Common myeloid progenitor, CD34-positive (primary cell): Measurements from ENCODE around the gene PGP.

Experiments used
- CTCF ChIA-PET: fragments of 350-600 bp; sonication (Branson Sonifier 250); formaldehyde crosslinking; loops from one replicate; lab custom pipeline; 2021; ENCODE audit warnings: antibody characterized with exemption; lab: Charles Lee
- POLR2A ChIA-PET: fragments of 350-600 bp; sonication (Branson Sonifier 250); formaldehyde crosslinking; loops from one replicate; lab custom pipeline; 2021; ENCODE audit warnings: antibody characterized with exemption; lab: Charles Lee
- DNase-seq, 3 donors: peaks; one replicate each; pipeline versions ENCODE4 v3.0.0 to v3.0.0-alpha.2; 2013
- H3K27ac ChIP-seq, 2 experiments: 1 replicate in 1 of 2; 2 replicates in 1 of 2; pipeline ENCODE4 v1.7.0; 2013; ENCODE audit warnings: inconsistent platforms in 2 of 2, low read length in 2 of 2, mild to moderate bottlenecking in 2 of 2, low read depth in 1 of 2, moderate library complexity in 1 of 2; ENCODE audit not compliant: severe bottlenecking in 2 of 2, insufficient read depth in 1 of 2, poor library complexity in 1 of 2
- H3K27me3 ChIP-seq, 5 experiments: replicated peaks in 2 of 5; 1 replicate in 3 of 5; 2 replicates in 2 of 5; pipeline versions ENCODE4 v1.6.1 to v1.7.0; 2013; ENCODE audit warnings: low read length in 4 of 5, mild to moderate bottlenecking in 2 of 5, moderate library complexity in 2 of 5, inconsistent platforms in 1 of 5; ENCODE audit not compliant: insufficient read depth in 5 of 5, control insufficient read depth in 4 of 5
- H3K36me3 ChIP-seq, 4 experiments: 1 replicate in 2 of 4; 2 replicates in 2 of 4; pipeline versions ENCODE4 v1.6.1 to v1.7.0; 2013; ENCODE audit warnings: low read length in 3 of 4, control low read depth in 1 of 4, mild to moderate bottlenecking in 1 of 4; ENCODE audit not compliant: control insufficient read depth in 4 of 4, insufficient read depth in 4 of 4
- H3K4me1 ChIP-seq, 4 experiments: 1 replicate in 3 of 4; 2 replicates in 1 of 4; pipeline versions ENCODE4 v1.6.1 to v1.7.1; 2013; ENCODE audit warnings: low read length in 3 of 4, mild to moderate bottlenecking in 3 of 4, control low read depth in 1 of 4, inconsistent platforms in 1 of 4, moderate library complexity in 1 of 4; ENCODE audit not compliant: control insufficient read depth in 4 of 4, insufficient read depth in 4 of 4; ENCODE audit errors: control extremely low read depth in 1 of 4
- H3K4me3 ChIP-seq, 7 experiments: 1 replicate in 4 of 7; 2 replicates in 3 of 7; pipeline versions ENCODE4 v1.5.1 to v1.7.0; 2013; ENCODE audit warnings: mild to moderate bottlenecking in 7 of 7, low read length in 6 of 7, moderate library complexity in 6 of 7, inconsistent platforms in 2 of 7, low read depth in 2 of 7, control low read depth in 1 of 7; ENCODE audit not compliant: insufficient read depth in 4 of 7, control insufficient read depth in 1 of 7; ENCODE audit errors: extremely low read depth in 1 of 7
- H3K9me3 ChIP-seq, 5 experiments: 1 replicate in 4 of 5; 2 replicates in 1 of 5; pipeline versions ENCODE4 v1.6.1 to v1.7.1; 2013; ENCODE audit warnings: low read length in 4 of 5, mild to moderate bottlenecking in 2 of 5, inconsistent platforms in 1 of 5, low read depth in 1 of 5, moderate library complexity in 1 of 5; ENCODE audit not compliant: control insufficient read depth in 4 of 5, insufficient read depth in 2 of 5; ENCODE audit errors: control extremely low read depth in 1 of 5
- WGBS: methylation state at CpG from one replicate; pipeline ENCODE4 v1.1.5; 2013; ENCODE audit not compliant: insufficient coverage; 5-methylcytosine and 5-hydroxymethylcytosine counted together

The PGP gene

GRCh38 chr16:2229632-2230250 lies 15.1 kb upstream of the PGP start:
- DNase-seq = no peak
- Histone ChIP-seq H3K27me3 (peaks cover 0 to 3% (median 0%) of the 10 kb centered on the region in 5 experiments), H3K4me1 (peaks cover 0 to 9% (median 4%) of the 10 kb centered on the region in 4 experiments), H3K36me3 (peaks cover 9 to 81% (median 48%) of the 10 kb centered on the region in 4 experiments), H3K9me3 (no peaks in the 10 kb centered on the region), H3K4me3 (no peak overlapping the region), H3K27ac (no peak overlapping the region)
- ChIA-PET POLR2A (interaction anchor here (0.7 kb wide), 1 partner anchor 9 kb away, joined by 3 read pairs; no protein-coding TSS in a partner anchor), CTCF (interaction anchor here (1.7 kb wide), 1 partner anchor 22 kb away, joined by 3 read pairs; the partner anchor contains the start of gene ECI1)
- WGBS = 94% methylated on average over 20 of the region's 23 CpGs

- CTCF ChIA-PET = interaction anchor here (1.7 kb wide), 1 partner anchor 22 kb away, joined by 3 read pairs; the partner anchor contains the start of gene ECI1
Measured at GRCh38 chr16:2229091-2229490, 14.5 kb upstream of the PGP start.

GRCh38 chr16:2228161-2228824 lies 13.7 kb upstream of the PGP start:
- ChIA-PET POLR2A (no interaction called here), CTCF (interaction anchor here (1.7 kb wide), 1 partner anchor 23 kb away, joined by 3 read pairs; the partner anchor contains the start of gene ECI1)
- Histone ChIP-seq H3K4me3 (no peak overlapping the region), H3K4me1 (peaks cover 0 to 15% (median 13%) of the 10 kb centered on the region in 4 experiments), H3K36me3 (peaks cover 7 to 67% (median 37%) of the 10 kb centered on the region in 4 experiments), H3K27me3 (no peaks in the 10 kb centered on the region), H3K27ac (no peak overlapping the region), H3K9me3 (no peaks in the 10 kb centered on the region)
- no peak for DNase-seq
- 96% methylated on average over 19 of the region's 25 CpGs for WGBS

More at GRCh38 chr16:2229091-2229490, 14.5 kb upstream of the PGP start:
- DNase-seq = no peak
- 100% methylated on average over 3 of the region's 12 CpGs for WGBS
- H3K27ac ChIP-seq = no peak overlapping the region
- H3K9me3 ChIP-seq = no peaks in the 10 kb centered on the region
- H3K36me3 ChIP-seq = peaks cover 8 to 75% (median 43%) of the 10 kb centered on the region in 4 experiments
- POLR2A ChIA-PET = interaction anchor here (0.7 kb wide), 1 partner anchor 9 kb away, joined by 3 read pairs; no protein-coding TSS in a partner anchor
- no peaks in the 10 kb centered on the region for H3K27me3 ChIP-seq
- H3K4me3 ChIP-seq = no peak overlapping the region
- peaks cover 0 to 15% (median 11%) of the 10 kb centered on the region in 4 experiments for H3K4me1 ChIP-seq

- Histone ChIP-seq H3K4me3 (no peak overlapping the region), H3K27ac (no peak overlapping the region), H3K4me1 (peaks cover 0 to 15% (median 14%) of the 10 kb centered on the region in 4 experiments), H3K9me3 (no peaks in the 10 kb centered on the region), H3K27me3 (no peaks in the 10 kb centered on the region), H3K36me3 (peaks cover 5 to 53% (median 29%) of the 10 kb centered on the region in 4 experiments)
- WGBS = 97% methylated on average over 6 of the region's 6 CpGs
- ChIA-PET CTCF (interaction anchor here (1.4 kb wide), 1 partner anchor 12 kb away, joined by 7 read pairs; no protein-coding TSS in a partner anchor), POLR2A (no interaction called here)
- no peak for DNase-seq
Measured at GRCh38 chr16:2226918-2227317, 12.3 kb upstream of the PGP start.

GRCh38 chr16:2226245-2226793 lies 11.7 kb upstream of the PGP start:
- H3K36me3 ChIP-seq = peaks cover 3 to 47% (median 25%) of the 10 kb centered on the region in 4 experiments
- WGBS = 94% methylated on average over 9 of the region's 9 CpGs
- no peaks in the 10 kb centered on the region for H3K27me3 ChIP-seq
- DNase-seq = no peak
- POLR2A ChIA-PET = no interaction called here
- H3K4me1 ChIP-seq = peaks cover 0 to 15% (median 14%) of the 10 kb centered on the region in 4 experiments
- CTCF ChIA-PET = interaction anchor here (1.0 to 1.9 kb wide), 4 partner anchors 10 to 86 kb away, joined by 5 to 7 read pairs (median 6); partner anchors contain the start of genes DNASE1L2 and ECI1
- no peaks in the 10 kb centered on the region for H3K9me3 ChIP-seq
- H3K4me3 ChIP-seq = no peak overlapping the region
- no peak overlapping the region for H3K27ac ChIP-seq

GRCh38 chr16:2223942-2224486 lies 9.4 kb upstream of the PGP start:
- Histone ChIP-seq H3K27me3 (no peaks in the 10 kb centered on the region), H3K4me3 (peak overlapping the region; percentile 77 to 97 (median 90)), H3K4me1 (peaks cover 0 to 15% (median 14%) of the 10 kb centered on the region in 4 experiments), H3K27ac (peak overlapping the region; percentile 74 to 90), H3K36me3 (peaks cover 0 to 24% (median 11%) of the 10 kb centered on the region in 4 experiments), H3K9me3 (no peaks in the 10 kb centered on the region)
- POLR2A ChIA-PET = interaction anchor here (0.9 kb wide), 1 partner anchor 12 kb away, joined by 3 read pairs; no protein-coding TSS in a partner anchor
- CTCF ChIA-PET = interaction anchor here (1.4 kb wide), 1 partner anchor 26 kb away, joined by 3 read pairs; no protein-coding TSS in a partner anchor
- DNase-seq = peak; percentile 25 to 48 (median 38)
- 15% methylated on average over 7 of the region's 22 CpGs for WGBS
